Measurements from ENCODE around the gene LSP1.

- TF ChIP-seq EZH2 (optimal IDR thresholded peaks at IDR 0.05; ENCODE audit: low read depth, low read length): no peak
- no peak for TF ChIP-seq CTCF (IDR thresholded peaks at IDR 0.05; ENCODE audit: low read length)
- TF ChIP-seq EZH2phosphoT487 (IDR thresholded peaks at IDR 0.05; ENCODE audit: low read length): no peak
These were observed 66.7 kb downstream of the LSP1 start, which contains the start of gene TNNT3 for GRCh38 chr11:1919391-1920127.

Data from MM.1S (cell line).